ENCODE results near the gene KDM8.

DNA sequence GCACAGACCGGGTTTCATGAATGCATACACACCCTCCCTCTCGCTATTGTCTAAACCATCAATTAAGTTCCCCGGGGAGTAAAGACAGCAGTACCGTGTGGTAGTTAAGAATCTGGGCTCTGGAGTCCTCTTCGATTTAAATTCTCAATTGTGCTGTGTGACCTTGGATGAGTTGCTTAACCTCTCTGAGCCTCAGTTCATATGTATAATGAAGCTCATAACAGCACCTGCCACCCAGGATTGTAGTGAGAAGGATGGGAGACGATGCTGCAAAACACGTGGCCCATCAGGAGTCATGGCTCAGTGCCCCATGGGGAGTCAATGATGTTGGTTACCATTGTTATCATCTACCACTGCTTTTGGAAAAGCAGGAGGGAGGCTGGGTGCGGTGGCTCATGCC is 34.5 kb upstream of the KDM8 start:
- TF ChIP-seq, protein P1, sequence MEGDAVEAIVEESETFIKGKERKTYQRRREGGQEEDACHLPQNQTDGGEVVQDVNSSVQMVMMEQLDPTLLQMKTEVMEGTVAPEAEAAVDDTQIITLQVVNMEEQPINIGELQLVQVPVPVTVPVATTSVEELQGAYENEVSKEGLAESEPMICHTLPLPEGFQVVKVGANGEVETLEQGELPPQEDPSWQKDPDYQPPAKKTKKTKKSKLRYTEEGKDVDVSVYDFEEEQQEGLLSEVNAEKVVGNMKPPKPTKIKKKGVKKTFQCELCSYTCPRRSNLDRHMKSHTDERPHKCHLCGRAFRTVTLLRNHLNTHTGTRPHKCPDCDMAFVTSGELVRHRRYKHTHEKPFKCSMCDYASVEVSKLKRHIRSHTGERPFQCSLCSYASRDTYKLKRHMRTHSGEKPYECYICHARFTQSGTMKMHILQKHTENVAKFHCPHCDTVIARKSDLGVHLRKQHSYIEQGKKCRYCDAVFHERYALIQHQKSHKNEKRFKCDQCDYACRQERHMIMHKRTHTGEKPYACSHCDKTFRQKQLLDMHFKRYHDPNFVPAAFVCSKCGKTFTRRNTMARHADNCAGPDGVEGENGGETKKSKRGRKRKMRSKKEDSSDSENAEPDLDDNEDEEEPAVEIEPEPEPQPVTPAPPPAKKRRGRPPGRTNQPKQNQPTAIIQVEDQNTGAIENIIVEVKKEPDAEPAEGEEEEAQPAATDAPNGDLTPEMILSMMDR (IDR thresholded peaks at IDR 0.05), result no peak
- TF ChIP-seq POLR2A (IDR thresholded peaks at IDR 0.05), result no peak
